GM18511 (cell line): Measurements from ENCODE around the gene ADAM22.

Experiments
- ATAC-seq: cut with Tn5 transposase; IDR thresholded peaks from one replicate; pipeline ENCODE4 v1.9.1; 2021; ENCODE audit warnings: mild to moderate bottlenecking, moderate library complexity; ENCODE audit not compliant: unreplicated experiment

The ADAM22 gene

DNA sequence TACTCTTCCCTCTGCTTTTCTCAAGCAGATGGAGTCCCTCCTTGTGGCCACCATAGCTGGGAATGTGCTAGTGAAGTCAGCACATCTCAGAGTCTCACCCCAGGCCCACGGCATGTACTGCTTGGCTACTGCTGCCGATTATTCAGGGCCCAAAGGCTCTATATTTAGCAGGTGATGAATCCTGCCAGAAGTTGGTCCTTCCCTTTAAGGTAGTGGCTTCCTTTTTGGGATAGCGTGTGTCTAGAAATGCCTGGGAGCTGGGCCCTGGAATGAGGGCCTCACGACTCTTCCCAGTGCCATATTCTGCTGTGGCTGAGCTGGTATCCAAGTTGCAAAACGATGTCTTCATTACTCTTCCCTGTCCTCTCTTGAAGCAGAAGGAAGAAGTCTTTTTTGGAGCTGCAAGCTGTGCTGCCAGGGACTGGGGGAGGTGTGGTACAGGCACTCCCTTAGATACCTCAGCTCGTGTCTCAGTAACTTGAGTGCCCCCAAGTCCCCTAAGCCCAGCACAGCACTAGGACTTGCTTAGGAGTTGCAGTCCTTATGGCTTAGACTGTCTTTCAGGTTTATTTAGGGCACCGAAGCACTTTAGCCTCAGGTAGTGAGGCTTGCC is 100.1 kb downstream of the ADAM22 start:
- no peak for ATAC-seq

DNA sequence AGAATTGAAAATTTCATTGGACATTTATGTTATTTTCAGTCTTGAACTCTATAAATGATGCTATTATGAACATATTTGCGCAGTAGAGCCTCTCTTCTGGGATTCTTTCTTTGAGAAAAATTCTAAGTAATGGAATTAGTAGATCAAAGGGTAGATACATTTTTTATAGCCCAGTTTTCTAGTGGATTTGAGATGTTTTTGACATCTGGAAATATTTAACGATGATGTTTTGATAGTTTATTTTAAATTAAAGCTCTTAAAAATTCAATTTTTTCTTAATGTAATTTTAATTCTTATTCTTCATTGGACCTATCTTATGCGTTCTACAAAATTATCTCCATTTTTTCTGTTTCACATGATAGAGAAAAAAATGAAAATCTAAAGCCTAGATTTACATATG is 103.0 kb downstream of the ADAM22 start:
- no peak for ATAC-seq

DNA sequence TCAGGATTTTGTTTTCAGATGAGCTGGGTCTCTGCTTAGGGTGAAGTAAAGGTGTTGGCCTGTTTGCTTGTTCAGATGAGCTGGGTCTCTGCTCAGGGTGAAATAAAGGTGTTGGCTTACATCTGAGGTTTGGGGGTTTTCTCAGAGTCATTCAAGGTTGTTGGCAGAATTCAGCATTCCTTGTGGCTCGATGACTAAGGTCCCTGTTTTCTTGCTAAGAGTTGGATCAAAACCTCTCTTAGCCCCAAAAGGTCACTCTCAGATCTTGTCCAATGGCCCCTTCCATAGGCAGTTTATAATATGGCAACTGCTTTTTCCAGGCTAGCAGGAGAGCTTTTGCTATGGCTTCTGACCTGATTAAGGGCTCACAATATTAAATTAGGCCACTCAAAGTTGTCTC is 106.6 kb downstream of the ADAM22 start:
- no peak for ATAC-seq

DNA sequence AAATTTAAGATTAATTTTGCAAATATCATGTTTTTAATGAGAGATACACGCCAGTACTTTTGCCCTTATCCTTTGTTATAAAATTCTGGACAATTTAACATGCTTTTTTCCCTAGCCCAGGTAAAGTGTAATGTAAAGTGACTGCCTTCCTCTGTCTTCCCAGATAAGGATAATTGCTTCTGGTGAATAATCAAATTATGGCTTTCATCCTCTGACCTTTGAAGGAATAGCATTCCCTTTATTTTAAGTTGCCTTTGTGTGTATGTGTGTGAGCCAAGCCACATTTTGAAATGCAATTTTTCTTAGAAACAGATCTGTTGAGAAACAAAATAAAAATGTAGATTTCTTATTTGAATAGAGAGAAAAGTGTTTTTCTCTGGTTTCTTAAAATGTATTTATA is 107.5 kb downstream of the ADAM22 start:
- no peak for ATAC-seq

DNA sequence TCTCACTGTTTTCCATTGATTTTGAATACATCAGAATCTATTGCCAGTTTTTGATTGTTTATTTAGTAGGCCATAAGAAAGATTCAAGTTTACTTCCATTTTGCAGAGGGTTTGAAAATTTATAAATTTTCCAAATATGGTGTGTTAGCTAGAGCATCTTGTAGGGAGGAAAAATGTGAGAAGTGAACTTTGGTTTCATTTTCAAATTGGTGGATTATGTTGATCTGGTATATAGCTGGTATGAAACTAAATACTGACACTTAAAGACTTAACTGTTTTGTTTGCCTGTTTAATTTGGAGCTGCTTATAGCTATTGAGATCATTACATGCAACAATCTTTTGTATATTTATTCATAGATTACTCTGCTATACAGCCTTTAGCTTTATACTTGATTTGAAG is 108.1 kb downstream of the ADAM22 start:
- peak; percentile 57 for ATAC-seq

DNA sequence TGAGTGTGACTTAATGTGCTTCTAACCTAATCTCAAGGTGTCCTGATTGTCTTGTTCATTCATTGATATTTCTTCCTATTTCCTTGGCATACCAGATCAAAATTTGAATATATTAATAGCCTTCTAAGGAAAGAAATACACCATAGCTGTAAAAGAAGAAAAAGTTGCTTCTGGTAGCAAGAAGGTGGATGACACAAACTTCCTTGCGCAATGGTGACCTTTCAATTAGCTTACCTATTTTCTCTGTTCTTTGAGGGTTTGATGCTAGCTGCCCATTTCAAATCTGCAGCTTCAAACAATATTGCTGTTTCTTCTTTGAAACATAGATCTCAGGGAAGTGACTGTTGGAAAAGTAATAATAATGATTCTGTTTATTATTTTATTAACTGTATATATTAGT is 108.8 kb downstream of the ADAM22 start:
- ATAC-seq, result no peak

DNA sequence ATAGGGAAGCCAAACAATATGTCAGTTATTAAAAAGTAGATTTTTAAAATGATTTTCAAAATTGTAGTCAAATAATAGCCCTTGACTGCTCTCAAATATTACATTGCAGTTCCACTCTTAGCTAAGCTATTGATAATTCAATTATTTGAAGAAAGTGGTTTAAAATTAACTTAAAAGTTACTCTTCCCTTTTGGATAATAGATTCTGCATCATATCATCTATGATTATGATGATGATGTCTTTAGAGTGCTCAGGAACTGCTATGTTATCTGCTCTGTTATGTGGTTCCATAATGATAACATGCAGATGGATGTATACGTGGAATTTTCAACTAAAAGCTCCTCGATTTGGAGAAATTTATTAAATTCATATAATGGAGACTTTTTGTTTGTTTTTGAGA is 110.0 kb downstream of the ADAM22 start:
- no peak for ATAC-seq

DNA sequence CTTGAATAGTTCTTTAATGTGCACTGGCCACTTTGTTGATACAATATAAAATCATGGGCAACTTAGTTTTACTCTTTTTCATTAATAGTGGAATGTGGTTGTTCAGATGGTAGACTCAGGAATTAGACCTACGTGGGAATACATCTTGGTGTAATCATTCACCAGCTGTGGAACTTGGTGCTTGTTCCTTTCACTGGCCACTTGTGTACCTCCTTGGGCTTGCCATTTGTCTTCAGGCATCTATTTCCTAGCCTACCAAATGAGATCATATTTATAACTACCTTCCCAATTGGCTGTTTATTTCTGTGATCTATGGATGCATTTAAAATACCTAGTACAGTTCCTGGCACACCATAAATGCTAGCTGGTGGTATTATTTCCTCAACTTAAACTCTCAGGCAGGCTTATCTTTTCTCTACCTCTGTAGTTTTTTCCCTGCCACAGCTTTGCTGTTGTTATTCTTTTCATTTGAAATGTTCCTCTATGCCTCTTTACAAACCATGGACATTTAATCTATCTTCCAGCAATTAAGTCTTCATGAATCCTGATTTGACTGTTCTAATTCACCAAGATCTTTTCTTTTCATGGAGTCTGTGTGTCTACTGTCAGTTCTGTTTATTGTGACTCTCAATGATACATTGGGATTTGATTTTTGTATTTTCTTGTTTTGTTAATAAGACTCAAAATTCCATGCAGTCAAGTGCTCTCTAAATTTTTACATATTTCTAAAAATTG is 113.0 kb downstream of the ADAM22 start:
- ATAC-seq, result no peak

DNA sequence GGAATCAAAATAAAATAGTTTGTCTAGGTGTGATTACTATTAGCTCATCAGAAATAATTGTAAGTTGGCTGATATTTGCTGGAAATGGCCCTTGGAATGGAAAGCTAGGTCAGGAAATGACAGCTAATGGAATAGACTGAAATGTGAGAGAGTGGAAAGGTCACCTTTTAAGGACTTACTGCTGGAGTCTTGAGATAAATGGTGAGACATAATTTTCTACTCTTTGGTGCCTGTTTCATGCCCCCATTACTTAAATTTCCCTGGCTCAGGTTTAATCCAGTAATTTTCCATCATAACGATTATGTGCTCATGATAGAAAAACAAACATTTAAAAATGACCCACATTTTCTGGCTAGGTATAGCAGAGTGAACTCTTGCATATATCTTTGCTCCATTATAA is 123.6 kb downstream of the ADAM22 start:
- ATAC-seq, result no peak

DNA sequence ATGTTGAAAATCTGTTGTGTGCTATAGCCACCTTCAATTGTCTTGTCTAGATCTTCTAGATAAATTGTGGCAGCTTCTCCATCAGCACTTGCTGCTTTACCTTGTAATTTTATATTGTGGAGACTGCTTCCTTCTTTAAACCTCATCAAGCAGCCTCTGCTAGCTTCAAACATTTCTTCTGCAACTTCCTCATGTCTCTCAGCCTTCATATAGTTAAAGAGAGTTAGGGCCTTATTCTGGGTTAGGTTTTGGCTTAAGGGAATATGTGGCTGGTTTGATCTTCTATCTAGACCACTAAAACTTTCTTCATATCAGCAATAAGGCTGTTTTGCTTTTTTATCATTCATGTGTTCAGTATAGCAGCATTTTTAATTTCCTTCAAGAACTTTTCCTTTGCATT is 128.2 kb downstream of the ADAM22 start:
- no peak for ATAC-seq

DNA sequence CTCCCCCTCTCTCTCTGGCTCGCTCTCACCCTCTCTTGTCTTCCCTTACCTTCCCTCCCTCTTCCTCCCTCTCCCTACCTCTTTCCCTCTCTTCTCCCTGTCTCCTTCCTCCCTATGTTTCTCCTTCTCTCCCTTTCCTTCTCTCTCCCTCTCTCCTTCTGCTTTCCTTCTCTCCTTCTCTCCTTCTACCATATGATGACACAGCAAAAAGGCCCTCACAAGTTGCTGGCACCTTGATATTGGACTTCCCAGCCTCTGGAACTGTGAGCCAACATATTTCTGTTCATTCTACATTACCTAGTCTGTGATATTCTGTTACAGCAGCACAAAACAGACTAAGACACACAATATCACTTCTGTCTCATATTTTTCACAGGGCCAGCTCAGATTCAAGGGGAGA is 135.0 kb downstream of the ADAM22 start:
- no peak for ATAC-seq

DNA sequence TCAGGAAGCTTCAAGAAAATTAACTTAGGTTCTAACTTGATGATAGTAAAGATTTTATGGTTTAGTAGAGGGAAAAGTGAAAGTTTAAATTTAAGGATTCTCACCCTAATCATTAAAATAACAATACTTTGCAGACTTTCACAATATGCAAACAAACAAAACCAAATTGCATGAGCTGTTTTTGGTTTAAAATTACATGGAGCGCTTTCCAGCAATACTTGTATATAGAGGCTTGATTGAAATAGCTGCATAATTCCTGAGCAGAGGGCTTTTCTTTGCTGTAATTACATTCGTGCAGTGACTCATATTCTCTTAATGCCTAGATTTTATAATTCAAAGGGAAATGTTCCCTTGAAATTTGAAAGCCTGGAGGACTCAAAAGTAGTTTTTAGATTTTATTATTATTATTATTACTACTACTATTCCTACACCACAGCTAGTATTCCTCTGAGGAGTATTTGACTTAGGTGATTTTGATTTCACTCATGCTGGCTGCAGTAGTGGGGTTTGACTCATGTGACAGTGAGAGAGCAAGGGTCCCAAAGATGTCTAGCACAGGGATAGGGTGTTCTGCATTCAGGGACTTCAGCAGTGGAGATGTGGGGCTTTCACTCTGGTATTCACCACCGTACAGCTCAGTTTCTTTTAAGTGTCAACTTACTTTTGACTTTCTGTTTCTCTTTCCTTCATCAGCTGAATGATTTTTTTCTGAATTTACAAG is 138.1 kb downstream of the ADAM22 start:
- ATAC-seq, result peak; percentile 88

DNA sequence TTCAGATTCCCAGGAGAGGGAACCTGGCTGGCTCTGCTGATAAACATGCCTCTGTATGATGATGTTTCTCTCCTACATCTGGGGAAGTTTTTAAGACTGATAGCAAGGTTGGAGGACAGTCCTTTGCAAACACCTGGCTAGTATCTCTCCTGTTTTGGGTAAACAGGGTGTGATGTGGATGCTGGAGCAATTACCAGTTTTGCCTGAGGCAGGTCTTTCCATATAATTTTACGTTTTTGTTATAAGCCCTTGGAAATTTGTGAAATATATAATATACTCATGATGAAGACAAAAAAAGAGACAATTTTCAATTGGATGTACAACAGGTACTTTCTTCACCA is 138.6 kb downstream of the ADAM22 start:
- ATAC-seq, result peak; percentile 46

DNA sequence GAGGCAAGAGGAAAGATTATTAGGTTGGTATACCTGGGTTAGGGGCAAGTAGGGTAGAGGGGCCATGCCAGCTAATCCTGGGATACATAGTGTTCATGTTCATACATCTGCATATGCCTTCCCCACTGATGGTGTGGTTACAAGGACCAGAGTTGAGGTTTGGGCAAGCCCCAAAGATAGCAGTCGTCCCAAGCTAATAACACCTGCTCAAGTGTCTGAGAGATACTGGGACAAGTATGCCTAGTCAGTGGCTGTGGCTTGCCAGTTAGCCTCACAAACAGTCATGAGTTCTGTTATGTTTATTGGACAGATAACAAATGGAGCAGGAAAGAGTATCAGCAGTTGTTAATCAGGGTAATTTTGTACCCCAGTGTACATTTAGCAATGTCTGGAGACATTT is 139.6 kb downstream of the ADAM22 start:
- ATAC-seq, result no peak

DNA sequence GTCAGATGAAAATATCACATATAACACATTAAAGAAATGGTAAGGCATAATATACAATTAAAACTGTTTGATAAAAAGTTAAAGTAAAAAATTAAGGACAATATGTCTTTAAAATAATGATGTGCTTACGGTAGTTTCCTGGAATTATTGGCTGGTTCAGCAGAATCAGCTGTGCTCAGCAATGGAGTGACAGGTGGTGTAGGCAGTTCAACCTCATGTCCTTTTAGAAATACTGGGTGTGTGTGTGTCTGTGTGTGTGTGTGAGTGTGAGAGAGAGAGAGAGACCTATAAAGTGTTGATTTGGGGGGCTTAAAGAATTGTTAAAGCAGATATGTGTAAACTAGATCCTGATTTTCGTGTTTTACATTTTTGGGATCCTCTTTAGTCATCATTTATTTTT is 141.2 kb downstream of the ADAM22 start:
- ATAC-seq, result no peak

DNA sequence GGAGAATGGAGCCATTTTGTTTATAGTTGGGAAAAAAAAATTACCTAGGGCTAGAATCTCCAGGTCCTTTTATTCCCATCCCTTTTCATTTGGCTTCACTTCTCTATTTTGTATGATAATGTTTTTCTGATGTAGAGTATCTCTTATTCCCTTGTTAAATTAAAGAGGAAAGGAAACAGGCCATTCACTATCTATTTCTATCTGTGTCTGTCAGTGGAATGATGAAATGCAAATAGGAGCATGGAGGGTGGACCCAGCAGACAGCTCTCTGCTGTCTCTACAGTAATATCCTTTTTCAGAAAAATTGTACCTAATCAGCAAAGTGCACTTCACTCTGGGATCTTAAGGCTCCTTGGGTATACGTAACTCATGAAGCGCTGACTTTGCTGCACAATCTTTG is 149.8 kb downstream of the ADAM22 start:
- ATAC-seq, result no peak

DNA sequence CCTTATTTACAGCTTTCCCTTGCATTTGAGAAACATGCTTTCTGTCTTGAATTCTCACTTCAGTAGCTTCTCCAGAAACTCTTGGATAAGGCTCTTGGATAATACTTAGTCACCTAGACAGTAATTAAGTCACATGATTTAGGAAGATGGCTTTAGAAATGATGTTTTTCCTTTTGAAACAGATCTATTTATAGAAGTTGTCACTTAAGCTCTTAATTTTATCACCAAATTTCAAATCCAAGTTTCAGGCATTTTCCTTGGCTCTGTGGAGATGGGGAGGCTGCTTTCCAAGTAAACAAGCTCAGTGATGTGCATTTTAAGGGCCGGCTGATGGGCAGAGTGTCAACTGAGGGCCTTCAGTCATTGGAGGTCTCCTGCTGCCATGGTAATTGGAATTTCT is 155.5 kb downstream of the ADAM22 start:
- no peak for ATAC-seq

DNA sequence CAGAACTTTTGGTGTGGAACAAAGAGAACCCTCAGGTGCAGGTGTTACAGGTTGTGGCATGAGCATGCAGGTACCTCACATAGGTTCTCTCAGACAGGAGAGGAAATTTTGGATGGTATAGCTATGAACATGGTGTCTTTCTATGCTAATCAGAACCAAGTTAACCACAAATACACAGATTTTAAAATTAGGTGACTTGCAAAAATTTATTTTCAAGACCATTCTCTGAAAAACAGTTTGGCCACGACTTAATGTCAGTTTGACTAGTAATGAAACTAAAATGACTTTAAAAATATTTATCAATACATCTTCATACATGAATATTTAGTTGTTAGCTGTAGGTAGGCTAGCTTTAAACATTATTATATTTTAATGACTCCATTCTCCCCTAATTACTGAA is 156.2 kb downstream of the ADAM22 start:
- no peak for ATAC-seq

DNA sequence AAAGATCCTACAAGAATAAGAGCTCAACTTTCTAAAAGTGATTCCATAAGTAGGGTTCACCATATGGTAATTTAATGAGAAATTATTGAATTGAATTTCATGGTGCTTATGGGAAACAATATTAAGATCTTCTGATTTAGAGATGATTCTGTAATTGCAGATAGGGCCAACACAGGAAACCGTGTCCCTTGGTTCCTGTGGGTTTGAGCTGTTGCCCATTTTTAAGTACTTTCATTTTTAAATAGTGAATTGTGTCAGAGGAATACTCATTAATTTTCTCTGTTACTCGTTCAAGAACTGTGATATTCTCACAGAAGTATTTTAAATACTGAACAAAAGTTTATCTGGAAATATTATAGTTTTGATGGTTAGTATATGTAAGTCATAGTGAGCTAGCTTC is 156.6 kb downstream of the ADAM22 start:
- ATAC-seq, result peak; percentile 79

DNA sequence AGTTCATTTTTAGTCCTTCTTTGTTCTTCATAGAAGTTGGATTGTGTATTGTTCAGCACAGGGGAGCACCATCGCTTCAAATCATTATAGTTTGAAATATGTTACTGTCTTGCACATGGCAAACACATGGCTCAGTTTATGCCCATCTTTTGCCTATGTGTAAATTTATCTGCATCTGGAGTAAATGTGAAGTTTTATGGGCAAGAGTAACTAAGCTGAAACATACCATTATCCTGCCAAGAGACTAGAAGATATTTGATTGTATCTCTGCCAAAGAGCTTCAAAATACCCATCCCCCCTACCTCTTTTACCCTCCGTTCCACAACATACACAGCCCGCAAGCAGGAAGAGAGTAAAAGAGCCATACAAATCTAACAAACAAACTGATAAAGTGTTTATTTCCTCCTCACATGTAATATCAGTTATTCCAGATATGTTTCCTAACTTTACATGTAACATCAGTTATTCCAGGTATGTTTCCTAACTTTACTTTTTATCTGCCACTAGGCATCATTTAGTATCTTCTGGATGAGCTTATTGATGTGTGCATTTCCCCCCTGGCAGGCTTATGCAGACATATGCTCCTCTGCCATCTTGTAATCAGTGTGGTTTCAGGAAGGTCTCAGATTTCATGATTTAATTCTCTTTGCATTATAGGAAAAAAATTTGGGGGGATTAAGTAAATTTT is 158.1 kb downstream of the ADAM22 start:
- ATAC-seq, result no peak

DNA sequence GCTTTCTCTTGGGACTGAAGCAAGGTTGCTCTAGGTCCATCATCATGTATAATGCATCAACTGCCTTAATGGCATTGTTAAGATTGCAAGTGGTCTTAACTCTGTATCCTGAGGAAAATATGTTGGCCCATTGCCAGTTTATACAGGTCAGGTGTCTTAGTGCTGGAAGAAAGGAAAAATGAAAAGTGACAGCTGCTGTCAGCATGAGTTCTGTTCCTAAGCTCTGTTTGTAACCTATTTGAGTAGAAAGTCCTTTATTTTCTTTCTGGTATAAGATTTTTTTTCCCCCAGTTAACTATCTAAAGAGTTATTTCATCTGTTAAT is 158.6 kb downstream of the ADAM22 start:
- no peak for ATAC-seq

DNA sequence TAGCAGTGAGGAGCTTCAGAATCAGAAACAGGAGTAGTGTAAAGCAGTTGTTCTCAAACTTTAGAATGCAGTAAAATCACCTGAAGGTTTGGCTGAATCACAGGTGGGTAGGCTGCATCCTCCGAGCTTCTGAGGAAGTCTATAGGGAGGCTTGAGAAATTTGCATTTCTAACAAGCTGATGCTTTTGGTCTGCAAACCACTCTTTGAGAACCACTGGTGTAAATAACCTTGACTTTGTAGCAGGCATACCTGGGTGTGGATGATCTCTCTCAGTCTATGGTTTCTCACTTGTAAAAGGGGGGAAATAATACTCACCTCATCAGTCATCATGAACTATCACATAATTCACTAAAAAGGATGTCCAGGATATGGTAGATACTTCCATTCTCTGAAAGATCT is 167.7 kb downstream of the ADAM22 start:
- peak; percentile 57 for ATAC-seq
